A549 (cell line): ENCODE measurements around the gene MANSC1. TPM values are rescaled to one million over a fixed set of nuclear protein-coding genes. Genes with fewer than 3 reads are reported as not detected.

Experiments used
- ATAC-seq, 2 experiments: fragments of 200-7000 bp in 1 of 2; fragments of >200 bp in 1 of 2; cut with Nextera tagmentation in 1 of 2; cut with Tn5 transposase in 1 of 2; 3 replicates each; pipeline versions ENCODE4 v1.8.0 to v1.9.1; 2018 to 2020; ENCODE audit warnings: mild to moderate bottlenecking in 1 of 2, moderate library complexity in 1 of 2
- CTCF ChIA-PET: fragments of 300-600 bp; sonication (Branson Sonifier 250); formaldehyde crosslinking; extraction: SDS; loops from one replicate; lab custom pipeline; 2021; ENCODE audit warnings: antibody characterized with exemption, inconsistent platforms; lab: Yijun Ruan, JAX
- POLR2A ChIA-PET: fragments of 350-600 bp; formaldehyde crosslinking; extraction: SDS; loops from one replicate; lab custom pipeline; 2021; ENCODE audit warnings: antibody characterized with exemption, inconsistent platforms; lab: Yijun Ruan, JAX
- DNase-seq, 2 experiments: peaks; one replicate each; pipeline versions ENCODE4 v3.0.0 to v3.0.0-alpha.2; 2011 to 2016; ENCODE audit warnings: low read depth in 1 of 2, low spot score in 1 of 2
- FAIRE-seq: peaks from 2 replicates; lab custom pipeline; 2011; peaks lifted over from hg19 to GRCh38; lab: Jason Lieb, UNC
- H3K27ac ChIP-seq, 2 experiments: fragments of >200 bp; sonication (Bioruptor Twin); formaldehyde crosslinking; 3 replicates each; pipeline ENCODE4 v1.5.1; 2016 to 2017
- H3K4me1 ChIP-seq: fragments of >200 bp; sonication (Bioruptor Twin); formaldehyde crosslinking; 3 replicates; pipeline ENCODE4 v1.6.1; 2016
- H3K4me2 ChIP-seq: fragments of >200 bp; sonication (Bioruptor Twin); formaldehyde crosslinking; 3 replicates; pipeline ENCODE4 v1.6.1; 2016
- H3K4me3 ChIP-seq: fragments of >200 bp; sonication (Bioruptor Twin); formaldehyde crosslinking; 3 replicates; pipeline ENCODE4 v1.5.1; 2016
- H3K9me3 ChIP-seq: fragments of >200 bp; sonication (Bioruptor Twin); formaldehyde crosslinking; 3 replicates; pipeline ENCODE4 v1.6.1; 2016
- BCL3 ChIP-seq: fragments of >200 bp; sonication (Bioruptor Twin); formaldehyde crosslinking; IDR thresholded peaks from 3 replicates; pipeline ENCODE4 v1.6.1; 2016
- BHLHE40 ChIP-seq: IDR thresholded peaks from 2 replicates; pipeline ENCODE4 v1.6.1; 2012; ENCODE audit warnings: low read depth, low read length, inconsistent platforms
- CBX2 ChIP-seq: fragments of 200-600 bp; sonication (generic); IDR thresholded peaks from 2 replicates; pipeline ENCODE4 v1.6.1; 2016; ENCODE audit warnings: low read depth, mild to moderate bottlenecking, borderline replicate concordance
- CBX8 ChIP-seq: fragments of 200-600 bp; sonication (generic); IDR thresholded peaks from 2 replicates; pipeline ENCODE4 v1.6.1; 2016
- E2F6 ChIP-seq: IDR thresholded peaks from 2 replicates; pipeline ENCODE4 v1.6.1; 2012; ENCODE audit warnings: low read depth, borderline replicate concordance
- EHF ChIP-seq: fragments of 250-450 bp; sonication (Bioruptor Pico); IDR thresholded peaks from 2 replicates; pipeline ENCODE4 v1.5.0; 2020; ENCODE audit warnings: mild to moderate bottlenecking
- ELK1 ChIP-seq: fragments of 150-350 bp; IDR thresholded peaks from 2 replicates; pipeline ENCODE4 v1.6.1; 2014; ENCODE audit warnings: low read depth, mild to moderate bottlenecking, low read length
- EP300 ChIP-seq, 2 experiments: fragments of >200 bp; sonication (Bioruptor Twin); formaldehyde crosslinking; IDR thresholded peaks; 2 replicates in 1 of 2; 3 replicates in 1 of 2; pipeline ENCODE4 v1.6.1; 2016 to 2017
- ESRRA ChIP-seq: fragments of 150-350 bp; IDR thresholded peaks from 2 replicates; pipeline ENCODE4 v1.6.1; 2014; ENCODE audit warnings: mild to moderate bottlenecking, low read length, borderline replicate concordance
- FOXS1 ChIP-seq: fragments of 250-450 bp; sonication (Bioruptor Pico); IDR thresholded peaks from 2 replicates; pipeline ENCODE4 v1.5.0; 2020; ENCODE audit warnings: mild to moderate bottlenecking, moderate library complexity
- HDAC2 ChIP-seq: fragments of 200-600 bp; sonication (generic); IDR thresholded peaks from 2 replicates; pipeline ENCODE4 v1.6.1; 2016
- HEYL ChIP-seq: fragments of 250-450 bp; sonication (Bioruptor Pico); IDR thresholded peaks from 2 replicates; pipeline ENCODE4 v1.8.0; 2021; ENCODE audit warnings: mild to moderate bottlenecking, moderate library complexity
- HOXB5 ChIP-seq: fragments of 250-450 bp; sonication (Bioruptor Pico); IDR thresholded peaks from 2 replicates; pipeline ENCODE4 v1.5.0; 2020; ENCODE audit warnings: mild to moderate bottlenecking, moderate library complexity
- JUNB ChIP-seq: fragments of >200 bp; sonication (Bioruptor Twin); formaldehyde crosslinking; IDR thresholded peaks from 2 replicates; pipeline ENCODE4 v1.6.1; 2016
- KDM1A ChIP-seq: fragments of 200-600 bp; sonication (generic); IDR thresholded peaks from 2 replicates; pipeline ENCODE4 v1.6.1; 2016; ENCODE audit warnings: low read depth, mild to moderate bottlenecking
- KDM5A ChIP-seq: fragments of 200-600 bp; sonication (generic); IDR thresholded peaks from 2 replicates; pipeline ENCODE4 v1.6.1; 2016; ENCODE audit warnings: antibody characterized with exemption, mild to moderate bottlenecking
- MAX ChIP-seq: IDR thresholded peaks from 2 replicates; pipeline ENCODE4 v1.6.1; 2012
- MYC ChIP-seq: IDR thresholded peaks from 2 replicates; pipeline ENCODE4 v1.6.1; 2012; ENCODE audit warnings: mild to moderate bottlenecking, inconsistent platforms, low read length, improper control_type of control experiment, borderline replicate concordance
- NFE2L2 ChIP-seq: fragments of 150-350 bp; conservative IDR thresholded peaks from 2 replicates; pipeline ENCODE4 v1.6.1; 2014; ENCODE audit warnings: low read length
- PHF8 ChIP-seq: fragments of 200-600 bp; sonication (generic); IDR thresholded peaks from 2 replicates; pipeline ENCODE4 v1.6.1; 2016; ENCODE audit warnings: low read depth, mild to moderate bottlenecking, antibody characterized with exemption, moderate library complexity, borderline replicate concordance
- POLR2A ChIP-seq: IDR thresholded peaks from 2 replicates; pipeline ENCODE4 v1.6.1; 2012; ENCODE audit warnings: mild to moderate bottlenecking, low read length
- RCOR1 ChIP-seq: fragments of 150-350 bp; IDR thresholded peaks from 2 replicates; pipeline ENCODE4 v1.6.1; 2014; ENCODE audit warnings: antibody characterized with exemption, low read length, low read depth
- RFX5 ChIP-seq: fragments of 450-650 bp; IDR thresholded peaks from 2 replicates; pipeline ENCODE4 v1.7.1; 2014; ENCODE audit warnings: antibody characterized with exemption, mild to moderate bottlenecking, moderate library complexity
- RNF2 ChIP-seq: fragments of 200-600 bp; sonication (generic); IDR thresholded peaks from 2 replicates; pipeline ENCODE4 v1.6.1; 2016; ENCODE audit warnings: low read depth, mild to moderate bottlenecking, antibody characterized with exemption, moderate library complexity, borderline replicate concordance
- SMC3 ChIP-seq: fragments of >200 bp; sonication (Bioruptor Twin); formaldehyde crosslinking; IDR thresholded peaks from 3 replicates; pipeline ENCODE4 v1.6.1; 2018; ENCODE audit warnings: inconsistent platforms
- TP53 ChIP-seq: fragments of 250-450 bp; sonication (Bioruptor Pico); IDR thresholded peaks from 2 replicates; pipeline ENCODE4 v1.5.0; 2021; ENCODE audit warnings: mild to moderate bottlenecking, moderate library complexity
- USF2 ChIP-seq: fragments of 450-650 bp; IDR thresholded peaks from 2 replicates; pipeline ENCODE4 v1.6.1; 2014; ENCODE audit warnings: antibody characterized with exemption
- ZFP36 ChIP-seq: fragments of 450-650 bp; IDR thresholded peaks from 2 replicates; pipeline ENCODE4 v1.6.1; 2014; ENCODE audit warnings: borderline replicate concordance; ENCODE audit not compliant: partially characterized antibody
- ZSCAN20 ChIP-seq: fragments of 250-450 bp; sonication (Bioruptor Pico); IDR thresholded peaks from 2 replicates; pipeline ENCODE4 v1.8.0; 2022; ENCODE audit warnings: mild to moderate bottlenecking, moderate library complexity
- WGBS: methylation state at CpG from one replicate; pipeline ENCODE4 v1.1.6; 2017; ENCODE audit errors: missing lambda C conversion rate; 5-methylcytosine and 5-hydroxymethylcytosine counted together
- polyA plus RNA-seq, 4 experiments: library from polyadenylated mRNA; depleted of rRNA in 3 of 4; stranded (reverse); fragments of >200 nt; fragmentation: RNase III in 1 of 4; extraction: RNeasy Plus Mini Kit Qiagen cat#74134 plus additional on column Dnase treatment in 1 of 4; gene quantifications; 2 replicates in 3 of 4; 3 replicates in 1 of 4; pipeline ENCODE4 v1.2.3, GENCODE V29; 2011 to 2017

MANSC1 gene
- polyA plus RNA-seq, 2 of the 4 experiments (the other 2 are of a cell fraction): 3.7 to 3.9 TPM

GRCh38 chr12:12398026-12398859 is 48.2 kb upstream of the MANSC1 start (continued):
- TF ChIP-seq NFE2L2 (no peak), E2F6 (no peak), PHF8 (no peak), KDM1A (no peak), POLR2A (no peak), FOXS1 (CRISPR knock-in tag) (peak; percentile 57; the same call in 1 of the 2 replicates), EP300 (IDR thresholded peaks at IDR 0.05) (peak; percentile 94 to 96), KDM5A (no peak), BHLHE40 (no peak), MYC (peak; percentile 46; the same call in 1 of the 2 replicates), HOXB5 (CRISPR knock-in tag) (peak; percentile 95), BCL3 (peak; percentile 97), EHF (CRISPR knock-in tag) (0 out of 2 replicates have a peak, but pooled peaks have one; percentile 21), SMC3 (peak; percentile 74), HDAC2 (no peak), USF2 (no peak), ZSCAN20 (CRISPR knock-in tag) (no peak), RCOR1 (no peak), JUNB (peak; percentile 99), TP53 (no peak), ZFP36 (no peak), CBX2 (no peak), CBX8 (no peak), ESRRA (no peak), RNF2 (no peak), ELK1 (no peak), MAX (peak; percentile 92)

- ATAC-seq (no peak), DNase-seq (no peak), FAIRE-seq (no peak)
- H3K4me2 ChIP-seq: peak overlapping the region; percentile 63
- CTCF ChIA-PET: interaction anchor here (1.0 to 3.5 kb wide), 8 partner anchors 10 to 316 kb away, joined by 3 to 8 read pairs (median 5); no protein-coding TSS in a partner anchor
- peak overlapping the region; percentile 77 to 82 for H3K27ac ChIP-seq
- no peak overlapping the region; the same call in 2 of the 3 replicates for H3K4me3 ChIP-seq
- H3K4me1 ChIP-seq: peaks cover 43% of the 10 kb centered on the region
- POLR2A ChIA-PET: no interaction called here
- 90% methylated on average over 5 of the region's 5 CpGs for WGBS
- TF ChIP-seq RFX5 (no peak), HEYL (CRISPR knock-in tag) (no peak), ESRRA (no peak), MYC (no peak)
- H3K9me3 ChIP-seq: no peaks in the 10 kb centered on the region
These were observed 47.1 kb upstream of the MANSC1 start for GRCh38 chr12:12397184-12397583.
